EL (cell line): ENCODE measurements around the gene UAP1.

Experiments
- DNase-seq: peaks from one replicate; pipeline ENCODE4 v3.0.0-alpha.2; 2016

The UAP1 gene

GRCh38 chr1:162561616-162562469 is at the start of gene UAP1:
Gene UAP1, plus strand, starts transcription at chr1:162561722. Its CDS starts 4,347 bp downstream, at chr1:162566069.
- DNase-seq: peak; percentile 31

- no peak for DNase-seq
Observed at GRCh38 chr1:162527314-162527713, 34.2 kb upstream of the UAP1 start.

GRCh38 chr1:162530307-162530987 is 31.1 kb upstream of the UAP1 start:
- DNase-seq: no peak

GRCh38 chr1:162530988-162531319 is 30.6 kb upstream of the UAP1 start:
- no peak for DNase-seq

GRCh38 chr1:162535501-162535900 is 26.0 kb upstream of the UAP1 start:
- DNase-seq: peak; percentile 26

- peak; percentile 73 for DNase-seq
Observed at GRCh38 chr1:162536511-162536910, 25.0 kb upstream of the UAP1 start.

- no peak for DNase-seq
Observed at GRCh38 chr1:162537216-162537615, 24.3 kb upstream of the UAP1 start.

GRCh38 chr1:162538815-162539431 is 22.6 kb upstream of the UAP1 start:
- DNase-seq: peak; percentile 96

- DNase-seq: peak; percentile 98
Observed at GRCh38 chr1:162541619-162542141, 19.8 kb upstream of the UAP1 start.

- no peak for DNase-seq
Observed at GRCh38 chr1:162543228-162543627, 18.3 kb upstream of the UAP1 start.

- DNase-seq: peak; percentile 64
Observed at GRCh38 chr1:162548170-162548569, 13.4 kb upstream of the UAP1 start.

- DNase-seq: peak; percentile 30
Observed at GRCh38 chr1:162549001-162549400, 12.5 kb upstream of the UAP1 start.

GRCh38 chr1:162550925-162551324 is 10.6 kb upstream of the UAP1 start:
- no peak for DNase-seq

- no peak for DNase-seq
Observed at GRCh38 chr1:162551969-162552683, 9.4 kb upstream of the UAP1 start.

- DNase-seq: no peak
Observed at GRCh38 chr1:162552684-162553252, 8.8 kb upstream of the UAP1 start.

GRCh38 chr1:162554258-162554657 is 7.3 kb upstream of the UAP1 start:
- DNase-seq: peak; percentile 43

- DNase-seq: no peak
Observed at GRCh38 chr1:162557536-162557935, 4.0 kb upstream of the UAP1 start.

GRCh38 chr1:162560303-162561036 is 1.1 kb upstream of the UAP1 start:
- no peak for DNase-seq

GRCh38 chr1:162561037-162561615 is 396 bp upstream of the UAP1 start:
- peak; percentile 99 for DNase-seq

GRCh38 chr1:162562470-162562828 is 927 bp downstream of the UAP1 start:
- DNase-seq: peak; percentile 59

- peak; percentile 39 for DNase-seq
Observed at GRCh38 chr1:162564762-162565218, 3.3 kb downstream of the UAP1 start.
